Fibroblast of gingiva (primary cell): ENCODE measurements around the gene EGLN3.

ENCODE experiments used
- DNase-seq: peaks from one replicate; pipeline ENCODE4 v3.0.0-alpha.2; 2011; ENCODE audit warnings: low read depth

EGLN3 gene

DNA sequence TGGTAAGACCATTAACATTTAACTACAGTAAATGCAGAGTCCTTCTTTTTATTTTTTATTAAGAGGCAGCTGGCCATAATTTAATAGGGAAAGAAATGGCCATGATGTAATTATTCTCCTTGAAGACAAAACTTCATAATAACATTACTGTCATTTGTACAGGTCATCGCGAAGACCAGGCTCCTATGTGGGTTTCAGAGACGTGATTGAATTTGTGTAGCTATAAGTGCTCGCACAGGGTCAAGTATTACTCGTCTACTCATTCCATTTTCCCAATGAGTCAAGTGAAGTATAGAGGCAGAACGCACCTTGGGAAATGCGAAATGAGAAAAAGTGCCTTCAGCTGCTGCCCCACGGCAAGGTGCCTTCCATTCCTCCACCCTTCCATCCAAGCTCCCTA is 40.4 kb downstream of the EGLN3 start:
- DNase-seq = no peak

- DNase-seq = no peak
Observed at GRCh38 chr14:33909380-33910084, 41.3 kb downstream of the EGLN3 start.

- no peak for DNase-seq
Observed at GRCh38 chr14:33908540-33909223, 42.2 kb downstream of the EGLN3 start.

DNA sequence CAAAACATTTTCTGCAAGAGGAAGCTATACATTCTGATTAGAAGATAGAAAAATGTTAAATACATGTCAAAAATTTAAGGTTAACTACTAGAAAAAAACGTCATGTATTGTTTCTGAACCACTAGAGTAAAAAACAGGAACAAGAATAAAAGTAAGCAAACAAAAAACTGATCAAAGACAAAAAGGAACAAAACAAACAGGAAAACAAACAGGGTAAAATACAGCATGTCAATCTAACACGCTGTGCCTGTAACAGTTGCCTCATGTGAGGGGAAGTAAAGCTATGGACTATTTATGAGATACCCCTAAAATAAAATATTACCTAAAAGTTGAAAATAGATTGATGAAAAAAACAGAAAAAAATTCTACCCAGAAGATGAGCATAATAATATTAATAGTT is 43.9 kb downstream of the EGLN3 start:
- no peak for DNase-seq

DNA sequence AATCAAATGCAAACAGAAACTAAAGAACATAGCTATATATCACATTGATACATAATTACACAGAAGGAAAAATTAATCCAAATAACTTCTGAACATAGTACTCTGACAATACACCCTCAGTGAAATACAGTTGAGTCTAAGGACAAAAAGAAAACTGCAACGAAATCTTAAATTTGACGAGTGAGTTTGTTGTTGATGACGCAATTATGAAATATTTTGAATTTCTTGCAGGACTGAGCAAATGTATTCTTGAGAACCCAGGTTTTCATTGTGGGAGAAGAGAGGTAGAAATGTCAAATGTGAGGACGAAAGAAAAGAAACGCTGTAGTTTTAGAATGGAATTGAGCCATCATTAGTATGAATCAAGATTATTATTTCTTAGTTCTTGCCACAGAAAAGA is 46.3 kb downstream of the EGLN3 start:
- DNase-seq = no peak

GRCh38 chr14:33903369-33903768 is 47.5 kb downstream of the EGLN3 start:
- DNase-seq = no peak

GRCh38 chr14:33902363-33902762 is 48.5 kb downstream of the EGLN3 start:
- no peak for DNase-seq

GRCh38 chr14:33901426-33902155 is 49.3 kb downstream of the EGLN3 start:
- DNase-seq = no peak

- no peak for DNase-seq
Observed at GRCh38 chr14:33900706-33901105, 50.2 kb downstream of the EGLN3 start.

- no peak for DNase-seq
Observed at GRCh38 chr14:33899723-33900341, 51.0 kb downstream of the EGLN3 start.

DNA sequence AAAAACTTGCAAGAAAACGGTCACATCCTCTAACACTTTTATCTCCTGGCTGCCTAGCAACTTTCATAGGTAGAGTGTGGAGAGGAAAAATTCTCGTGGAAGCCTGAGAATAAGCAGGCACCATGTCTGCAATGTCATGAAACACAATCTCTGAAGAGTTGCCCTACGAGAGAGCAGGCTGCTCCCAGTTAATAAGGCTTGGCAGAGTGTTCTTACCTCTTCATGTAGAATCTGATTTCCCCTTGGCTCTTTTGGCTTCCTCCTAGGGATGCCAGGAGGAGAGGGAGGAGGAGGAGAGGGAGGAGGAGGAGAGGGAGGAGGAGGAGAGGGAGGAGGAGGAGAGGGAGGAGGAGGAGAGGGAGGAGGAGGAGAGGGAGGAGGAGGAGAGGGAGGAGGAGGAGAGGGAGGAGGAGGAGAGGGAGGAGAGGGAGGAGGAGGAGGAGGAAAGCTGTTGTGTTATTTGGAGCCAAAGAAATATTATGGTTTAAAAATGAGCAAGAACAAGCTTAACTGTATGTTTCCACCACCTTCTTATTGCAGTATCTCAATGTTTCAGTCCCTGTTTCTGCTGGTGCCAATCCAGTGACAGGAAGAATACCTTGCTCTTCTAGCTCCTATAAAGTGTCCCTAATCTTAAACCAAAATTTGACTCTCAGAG is 52.9 kb downstream of the EGLN3 start:
- no peak for DNase-seq

- DNase-seq = no peak
Observed at GRCh38 chr14:33897382-33897781, 53.5 kb downstream of the EGLN3 start.

- no peak for DNase-seq
Observed at GRCh38 chr14:33894339-33894738, 56.5 kb downstream of the EGLN3 start.

- DNase-seq = no peak
Observed at GRCh38 chr14:33891700-33892099, 59.2 kb downstream of the EGLN3 start.

- DNase-seq = no peak
Observed at GRCh38 chr14:33884916-33885315, 66.0 kb downstream of the EGLN3 start.

- DNase-seq = no peak
Observed at GRCh38 chr14:33880330-33880729, 70.5 kb downstream of the EGLN3 start.

DNA sequence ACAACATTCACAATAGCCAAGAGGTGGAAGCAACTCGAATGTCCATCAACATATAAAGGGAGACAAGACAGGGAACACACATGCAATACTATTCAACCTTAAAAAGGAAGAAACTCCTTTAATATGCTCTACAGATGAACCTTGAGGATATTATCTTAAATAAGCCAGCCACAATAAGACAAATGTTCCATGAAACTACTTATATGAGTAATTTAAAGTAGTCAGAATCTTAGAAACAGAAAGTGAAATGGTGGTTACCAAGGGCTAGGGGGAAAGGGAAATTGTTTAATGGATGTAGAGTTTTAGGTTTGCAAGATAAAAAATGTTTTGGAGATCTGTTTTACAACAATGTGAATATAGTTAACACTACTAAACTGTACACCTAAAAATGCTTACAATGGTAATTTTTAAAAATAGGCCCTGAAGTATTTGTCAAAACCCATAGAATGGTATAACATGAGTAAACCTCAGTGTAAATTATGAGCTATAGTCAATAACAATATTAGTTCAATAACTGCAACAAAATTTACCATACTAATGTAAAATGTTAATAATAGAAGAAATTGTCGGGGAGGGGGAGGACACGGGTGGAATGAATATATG is 71.1 kb downstream of the EGLN3 start:
- no peak for DNase-seq

DNA sequence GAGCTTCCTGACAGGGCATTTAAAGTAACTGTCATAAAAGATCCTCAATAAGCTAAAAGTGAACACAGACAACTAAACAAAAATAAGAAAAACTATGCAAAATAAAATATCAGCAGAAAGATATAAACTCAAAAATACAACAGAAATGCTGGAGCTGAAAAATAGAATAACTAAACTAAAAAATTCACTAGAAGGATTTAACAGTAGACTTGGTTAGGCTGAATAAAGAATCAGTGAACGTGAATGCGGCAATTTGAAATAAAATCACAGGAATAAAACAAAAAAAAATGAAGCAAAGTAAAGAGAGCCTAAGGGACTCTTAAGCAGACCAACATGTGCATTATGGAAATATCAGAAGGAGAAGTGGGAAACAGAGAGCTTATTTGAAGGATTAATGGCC is 74.6 kb downstream of the EGLN3 start:
- DNase-seq = no peak
